Endodermal cell (in vitro differentiated cells): Measurements from ENCODE around the gene MAPK9. TPM values are rescaled to one million over a fixed set of nuclear protein-coding genes. Genes with fewer than 3 reads are reported as not detected.

ENCODE experiments used
- DNase-seq: peaks from one replicate; pipeline ENCODE4 v3.0.0-alpha.2; 2017
- H3K27ac ChIP-seq: 2 replicates; pipeline ENCODE4 v1.5.1; 2013; ENCODE audit warnings: mild to moderate bottlenecking, low read depth, low read length, moderate library complexity
- H3K27me3 ChIP-seq: 2 replicates; pipeline ENCODE4 v1.6.1; 2013; ENCODE audit warnings: mild to moderate bottlenecking, low read length, moderate library complexity; ENCODE audit not compliant: insufficient read depth, control insufficient read depth, poor library complexity, severe bottlenecking
- H3K36me3 ChIP-seq: 2 replicates; pipeline ENCODE4 v1.7.0; 2013; ENCODE audit warnings: mild to moderate bottlenecking, low read length, moderate library complexity; ENCODE audit not compliant: control insufficient read depth, insufficient read depth
- H3K4me1 ChIP-seq: one replicate; pipeline ENCODE4 v1.7.0; 2013; ENCODE audit warnings: low read length; ENCODE audit not compliant: control insufficient read depth, insufficient read depth
- H3K4me3 ChIP-seq: 2 replicates; pipeline ENCODE4 v1.5.1; 2013; ENCODE audit warnings: mild to moderate bottlenecking, low read length, moderate library complexity
- H3K9ac ChIP-seq: 2 replicates; pipeline ENCODE4 v1.6.1; 2013; ENCODE audit warnings: mild to moderate bottlenecking, low read length, moderate library complexity; ENCODE audit not compliant: poor library complexity, severe bottlenecking; ENCODE audit errors: extremely low read depth
- H3K9me3 ChIP-seq: 2 replicates; pipeline ENCODE4 v1.6.1; 2013; ENCODE audit warnings: mild to moderate bottlenecking, low read length, moderate library complexity; ENCODE audit not compliant: control insufficient read depth
- H3K27ac Mint-ChIP-seq: 2 replicates; pipeline ENCODE4 v1.8.0; 2020; ENCODE audit warnings: mixed read lengths
- H3K27me3 Mint-ChIP-seq: 2 replicates; pipeline ENCODE4 v1.8.0; 2021; ENCODE audit warnings: mild to moderate bottlenecking, mixed read lengths; ENCODE audit not compliant: insufficient read depth
- H3K36me3 Mint-ChIP-seq: 2 replicates; pipeline ENCODE4 v1.8.0; 2020; ENCODE audit warnings: low read depth, mixed read lengths
- H3K4me1 Mint-ChIP-seq: 2 replicates; pipeline ENCODE4 v1.8.0; 2020; ENCODE audit warnings: mixed read lengths
- H3K4me3 Mint-ChIP-seq: 2 replicates; pipeline ENCODE4 v1.8.0; 2020; ENCODE audit warnings: mild to moderate bottlenecking, moderate library complexity, mixed read lengths
- H3K9me3 Mint-ChIP-seq: 2 replicates; pipeline ENCODE4 v1.8.0; 2020; ENCODE audit warnings: mild to moderate bottlenecking, mixed read lengths
- CTCF ChIP-seq: fragments of 200-600 bp; sonication (generic); conservative IDR thresholded peaks from 2 replicates; pipeline ENCODE4 v1.5.0; 2021; ENCODE audit warnings: antibody characterized with exemption, mild to moderate bottlenecking
- whole genome bisulfite sequencing, 2 experiments: methylation state at CpG; one replicate each; pipeline versions ENCODE4 v1.1.5 to v1.1.7; 2013; ENCODE audit warnings: missing lambda C conversion rate in 2 of 2, mixed read lengths in 1 of 2; ENCODE audit not compliant: insufficient coverage in 1 of 2, insufficient read length in 1 of 2; 5-methylcytosine and 5-hydroxymethylcytosine counted together
- total RNA-seq, 2 donors: library from RNA; stranded (reverse); fragmentation: NEBNext Ultra II Directional in 1 of 2; extraction: Animal tissue kit (Norgen Biotek cat#: 25700) in 1 of 2; gene quantifications; 2 replicates in 1 of 2; 3 replicates in 1 of 2; pipeline ENCODE4 v1.2.1, GENCODE V29; 2021

Gene MAPK9
- total RNA-seq, 2 donors from 2014 or later: 45.6 to 51.8 TPM

- Histone ChIP-seq H3K4me3 (no peak overlapping the region), H3K27ac (no peak overlapping the region), H3K9me3 (no peaks in the 10 kb centered on the region), H3K36me3 (peaks cover 57% of the 10 kb centered on the region), H3K4me1 (peaks cover 16% of the 10 kb centered on the region), H3K27me3 (no peaks in the 10 kb centered on the region), H3K9ac (no peak overlapping the region)
- 88 to 89% methylated on average over 24 to 31 of the region's 31 CpGs for WGBS, 2 experiments
- peak; percentile 90 for TF ChIP-seq CTCF
- Mint-ChIP-seq H3K4me3 (no peak overlapping the region), H3K27me3 (no peaks in the 10 kb centered on the region), H3K27ac (no peak overlapping the region), H3K36me3 (peaks cover 43% of the 10 kb centered on the region), H3K9me3 (peaks cover 19% of the 10 kb centered on the region), H3K4me1 (peaks cover 18% of the 10 kb centered on the region)
- peak; percentile 96 for DNase-seq
These were observed 36.6 kb upstream of the MAPK9 start for GRCh38 chr5:180328296-180329137.

GRCh38 chr5:180326989-180327565 is 35.2 kb upstream of the MAPK9 start:
- no peak for DNase-seq
- H3K27me3 ChIP-seq: no peaks in the 10 kb centered on the region
- no peak overlapping the region for H3K27ac ChIP-seq
- no peaks in the 10 kb centered on the region for H3K9me3 ChIP-seq
- TF ChIP-seq CTCF: no peak
- H3K27ac Mint-ChIP-seq: no peak overlapping the region
- peaks cover 18% of the 10 kb centered on the region for H3K4me1 Mint-ChIP-seq
- peaks cover 6% of the 10 kb centered on the region for H3K9me3 Mint-ChIP-seq
- no peak overlapping the region for H3K4me3 Mint-ChIP-seq
- H3K4me3 ChIP-seq: no peak overlapping the region
- peaks cover 65% of the 10 kb centered on the region for H3K36me3 ChIP-seq
- no peak overlapping the region for H3K9ac ChIP-seq
- WGBS, 2 experiments: 95 to 100% methylated on average over 2 to 10 of the region's 10 CpGs
- H3K4me1 ChIP-seq: peaks cover 16% of the 10 kb centered on the region
- no peaks in the 10 kb centered on the region for H3K27me3 Mint-ChIP-seq
- peaks cover 43% of the 10 kb centered on the region for H3K36me3 Mint-ChIP-seq

GRCh38 chr5:180324601-180324950 is 32.7 kb upstream of the MAPK9 start:
- Mint-ChIP-seq H3K4me1 (peaks cover 2% of the 10 kb centered on the region), H3K27ac (no peak overlapping the region), H3K4me3 (no peak overlapping the region), H3K27me3 (no peaks in the 10 kb centered on the region), H3K36me3 (peaks cover 38% of the 10 kb centered on the region), H3K9me3 (no peaks in the 10 kb centered on the region)
- Histone ChIP-seq H3K4me3 (no peak overlapping the region), H3K36me3 (peaks cover 70% of the 10 kb centered on the region), H3K27me3 (no peaks in the 10 kb centered on the region), H3K4me1 (no peaks in the 10 kb centered on the region), H3K27ac (peak overlapping the region; percentile 82), H3K9me3 (no peaks in the 10 kb centered on the region), H3K9ac (no peak overlapping the region)
- WGBS, 2 experiments: 94 to 100% methylated on average over 4 to 8 of the region's 8 CpGs
- TF ChIP-seq CTCF: no peak
- DNase-seq: no peak
